Uterus (tissue), 4 donors: Measurements from ENCODE around the gene STOML1. TPM values are rescaled to one million over a fixed set of nuclear protein-coding genes. Genes with fewer than 3 reads are reported as not detected.
"Not testable (repeated sequence)": the region's sequence is repeated elsewhere in the genome, so short reads cannot be mapped to it uniquely, and the experiment has no call there.

Source experiments
- DNase-seq, 2 donors: peaks; one replicate each; pipeline ENCODE4 v3.0.0-alpha.2; 2019 to 2020
- H3K27ac ChIP-seq, 2 donors: fragments of 200-600 bp; sonication (generic); 1 replicate in 1 of 2; 2 replicates in 1 of 2; pipeline ENCODE4 v1.5.1; 2016 to 2018
- H3K27me3 ChIP-seq, 2 donors: fragments of 200-600 bp; sonication (generic); one replicate each; pipeline ENCODE4 v1.5.1; 2018 to 2019; ENCODE audit warnings: control low read depth in 1 of 2
- H3K36me3 ChIP-seq, 2 donors: fragments of 200-600 bp; sonication (generic); one replicate each; pipeline ENCODE4 v1.5.1; 2019; ENCODE audit warnings: control low read depth in 1 of 2
- H3K4me1 ChIP-seq, 2 donors: fragments of 200-600 bp; sonication (generic); one replicate each; pipeline ENCODE4 v1.5.1; 2018 to 2019; ENCODE audit warnings: control low read depth in 1 of 2
- H3K4me3 ChIP-seq, 2 donors: fragments of 200-600 bp; sonication (generic); 1 replicate in 1 of 2; 2 replicates in 1 of 2; pipeline ENCODE4 v1.5.1; 2018 to 2019; ENCODE audit warnings: mild to moderate bottlenecking in 1 of 2
- H3K9me3 ChIP-seq, 2 donors: fragments of 200-600 bp; sonication (generic); one replicate each; pipeline ENCODE4 v1.5.1; 2019; ENCODE audit warnings: control low read depth in 1 of 2
- CTCF ChIP-seq, 4 experiments: fragments of 200-600 bp in 2 of 4; fragments of 450-650 bp in 2 of 4; sonication (generic) in 2 of 4; IDR thresholded peaks; one replicate each; pipeline ENCODE4 v1.5.1; 2016 to 2019; ENCODE audit warnings: antibody characterized with exemption in 4 of 4, mild to moderate bottlenecking in 2 of 4, moderate library complexity in 1 of 4
- POLR2A ChIP-seq, 2 donors: fragments of 450-650 bp; IDR thresholded peaks; one replicate each; pipeline ENCODE4 v1.6.1; 2016; ENCODE audit warnings: antibody characterized with exemption in 2 of 2, mild to moderate bottlenecking in 1 of 2, moderate library complexity in 1 of 2
- intact Hi-C: fragments of 100-400 bp; cut with DNase I; formaldehyde crosslinking; loops from one replicate; pipeline ENCODE4 v1.15.1; 2023; ENCODE audit warnings: low total_unique reads
- total RNA-seq, 4 donors: library from RNA; depleted of rRNA in 3 of 4; stranded (reverse); fragments of >200 nt in 3 of 4; gene quantifications; one replicate each; pipeline versions ENCODE4 v1.1.0 to v1.2.4, GENCODE V29; 2014 to 2023
- donor health status: DM: yes; HTN: yes; CAD: no.

STOML1 gene
- total RNA-seq, 4 donors from 2014 or later, result 4.4 to 16.6 (median 8.3) TPM

- intact Hi-C loops, result loop anchor here (10.0 kb wide), 1 partner anchor 55 kb away; no protein-coding TSS in a partner anchor
- no peak for DNase-seq
- H3K27ac ChIP-seq, result no peak overlapping the region
- H3K4me1 ChIP-seq, result peaks cover 7 to 16% of the 10 kb centered on the region in 2 donors
- no peaks in the 10 kb centered on the region for H3K27me3 ChIP-seq
- TF ChIP-seq CTCF (IDR thresholded peaks at IDR 0.05) (no peak), POLR2A (IDR thresholded peaks at IDR 0.05) (no peak)
- H3K9me3 ChIP-seq, result no peaks in the 10 kb centered on the region
- H3K36me3 ChIP-seq, result no peaks in the 10 kb centered on the region
- H3K4me3 ChIP-seq, result no peak overlapping the region
These were observed 12.5 kb downstream of the STOML1 start for GRCh38 chr15:73979636-73980035.

GRCh38 chr15:73978896-73979295 is 13.2 kb downstream of the STOML1 start:
- no peak for TF ChIP-seq POLR2A (IDR thresholded peaks at IDR 0.05)
- no peak for TF ChIP-seq CTCF (IDR thresholded peaks at IDR 0.05)
- H3K36me3 ChIP-seq, result no peaks in the 10 kb centered on the region
- DNase-seq, result no peak
- no peaks in the 10 kb centered on the region for H3K9me3 ChIP-seq
- no peak overlapping the region for H3K27ac ChIP-seq
- intact Hi-C loops, result loop anchor here (10.0 kb wide), 1 partner anchor 56 kb away; no protein-coding TSS in a partner anchor
- H3K4me1 ChIP-seq, result peaks cover 7 to 16% of the 10 kb centered on the region in 2 donors
- H3K27me3 ChIP-seq, result no peaks in the 10 kb centered on the region
- no peak overlapping the region for H3K4me3 ChIP-seq

- H3K36me3 ChIP-seq, H3K4me3 ChIP-seq, DNase-seq, H3K27me3 ChIP-seq, H3K27ac ChIP-seq, H3K4me1 ChIP-seq, H3K9me3 ChIP-seq: not testable (repeated sequence)
- intact Hi-C loops, result loop anchor here (10.0 kb wide), 1 partner anchor 59 kb away; no protein-coding TSS in a partner anchor
These were observed 16.5 kb downstream of the STOML1 start for GRCh38 chr15:73975440-73976125.

DNA sequence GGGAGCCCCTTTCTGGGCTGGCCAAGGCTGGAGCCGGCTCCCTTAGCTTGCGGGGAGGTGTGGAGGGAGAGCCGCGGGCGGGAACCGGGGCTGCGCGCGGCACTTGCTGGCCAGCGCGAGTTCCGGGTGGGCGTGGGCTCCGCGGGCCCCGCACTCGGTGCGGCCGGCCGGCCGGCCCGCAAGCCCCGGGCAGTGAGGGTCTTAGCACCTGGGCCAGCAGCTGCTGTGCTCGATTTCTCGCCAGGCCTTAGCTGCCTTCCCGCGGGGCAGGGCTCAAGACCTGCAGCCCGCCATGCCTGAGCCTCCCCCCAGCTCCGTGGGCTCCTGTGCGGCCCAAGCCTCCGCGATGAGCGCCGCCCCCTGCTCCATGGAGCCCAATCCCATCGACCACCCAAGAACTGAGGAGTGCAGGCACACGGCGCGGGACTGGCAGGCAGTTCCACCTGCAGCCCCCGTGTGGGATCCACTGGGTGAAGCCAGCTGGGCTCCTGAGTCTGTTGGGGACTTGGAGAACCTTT is 18.4 kb downstream of the STOML1 start:
- DNase-seq, H3K27ac ChIP-seq, H3K4me1 ChIP-seq, H3K9me3 ChIP-seq, H3K27me3 ChIP-seq, H3K4me3 ChIP-seq, H3K36me3 ChIP-seq: not testable (repeated sequence)
- intact Hi-C loops, result loop anchor here (10.0 kb wide), 1 partner anchor 61 kb away; no protein-coding TSS in a partner anchor

DNA sequence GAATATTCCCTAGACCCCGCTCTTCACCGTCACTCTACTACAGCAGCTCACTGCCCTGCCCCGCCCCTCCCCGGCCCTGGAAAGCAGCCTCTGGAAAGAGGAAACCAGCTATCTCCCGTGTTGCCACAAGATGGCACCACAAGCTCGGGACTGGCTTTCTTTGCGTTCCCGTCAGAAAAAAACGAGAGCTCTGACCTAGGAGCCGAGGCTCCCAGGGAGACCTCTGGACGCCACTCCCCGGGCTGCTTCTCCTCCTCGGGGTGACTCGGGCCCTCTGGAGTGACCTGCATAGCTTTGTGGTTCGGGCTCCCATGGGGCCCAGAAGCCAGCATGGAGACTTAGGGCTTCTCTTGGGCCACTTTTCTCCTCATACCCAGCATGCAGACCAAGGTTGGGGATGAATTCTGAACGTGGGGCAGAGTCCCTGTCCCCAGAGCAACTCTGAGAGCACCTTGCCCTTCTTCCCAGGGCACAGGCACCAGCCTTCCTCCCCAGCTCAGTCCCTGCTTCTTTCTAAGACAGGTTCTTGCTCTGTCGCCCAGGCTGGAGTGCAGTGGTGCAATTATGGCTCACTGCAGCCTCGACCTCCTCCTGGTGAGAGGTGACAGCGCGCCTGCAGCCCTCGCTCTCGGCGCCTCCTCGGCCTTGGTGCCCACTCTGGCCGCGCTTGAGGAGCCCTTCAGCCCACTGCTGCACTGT is 19.0 kb downstream of the STOML1 start:
- Histone ChIP-seq H3K27me3 (no peaks in the 10 kb centered on the region), H3K4me1 (peaks cover 0 to 8% of the 10 kb centered on the region in 2 donors), H3K36me3 (no peaks in the 10 kb centered on the region), H3K9me3 (no peaks in the 10 kb centered on the region), H3K27ac (no peak overlapping the region), H3K4me3 (no peak overlapping the region)
- peak; percentile 86 to 88 for DNase-seq
- TF ChIP-seq POLR2A (IDR thresholded peaks at IDR 0.05) (no peak), CTCF (IDR thresholded peaks at IDR 0.05) (peak; percentile 88 to 97 (median 93))
- intact Hi-C loops, result loop anchor here (10.0 kb wide), 1 partner anchor 62 kb away; no protein-coding TSS in a partner anchor
